Raji (cell line): Measurements from ENCODE around the gene WDR38.

Source experiments
- POLR2A ChIP-seq: IDR thresholded peaks from 2 replicates; pipeline ENCODE4 v1.6.1; 2011; ENCODE audit warnings: low read depth, low read length, control low read depth; ENCODE audit not compliant: insufficient read depth

The WDR38 gene

DNA sequence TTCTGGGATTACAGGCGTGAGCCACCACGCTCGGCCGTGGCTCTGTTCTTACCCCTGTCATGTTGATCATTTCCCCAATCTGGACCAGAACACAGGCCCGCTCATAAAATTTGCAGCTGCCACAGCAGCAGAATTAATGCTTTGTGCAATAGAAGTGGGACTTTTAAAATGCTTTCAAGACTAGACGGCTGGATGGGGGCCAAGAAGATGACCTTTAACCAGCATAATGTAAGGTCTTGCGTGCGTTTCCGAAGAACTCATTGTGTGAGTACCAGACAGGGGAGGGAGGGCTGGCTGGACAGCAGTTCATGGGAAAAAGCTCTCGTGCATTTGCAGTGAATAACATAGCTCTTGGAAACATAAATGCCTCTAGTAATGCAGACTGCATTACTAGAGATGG lies 3.5 kb upstream of the WDR38 start:
- TF ChIP-seq POLR2A, result no peak

DNA sequence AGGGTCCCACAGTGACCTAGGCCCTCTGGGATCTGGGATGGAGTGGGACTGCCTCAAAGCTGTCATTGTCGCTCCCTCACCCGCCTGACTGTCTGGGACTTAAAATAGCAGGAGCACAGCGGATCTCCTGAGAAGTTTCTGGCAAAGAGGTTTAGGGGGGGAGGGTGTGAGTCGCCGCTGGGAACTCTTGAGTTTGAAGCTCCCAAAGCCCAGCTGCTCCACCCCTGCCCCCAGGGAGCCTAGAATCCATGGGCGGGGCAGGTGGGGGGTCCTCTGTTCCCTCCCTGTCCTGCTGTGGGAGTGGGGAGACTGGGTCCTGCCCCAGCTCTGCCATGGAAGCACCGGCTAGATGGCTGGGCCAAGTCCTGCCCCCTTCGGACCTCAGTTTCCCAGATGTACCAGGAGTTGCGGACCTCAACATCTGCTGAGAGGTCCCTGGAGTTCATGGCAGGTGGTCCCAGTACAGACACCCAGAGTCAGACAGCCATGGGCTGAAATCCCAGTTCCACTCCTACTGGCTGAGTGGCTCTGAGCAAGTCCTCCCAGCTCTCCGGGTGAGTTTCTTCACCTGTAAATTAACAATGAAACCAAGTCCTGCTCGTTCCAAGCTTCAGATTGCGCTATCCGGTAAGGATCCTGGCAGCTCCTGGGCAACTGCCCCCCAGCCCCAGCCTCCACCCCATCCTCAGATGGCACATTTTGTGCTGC lies 985 bp upstream of the WDR38 start:
- TF ChIP-seq POLR2A, result no peak

DNA sequence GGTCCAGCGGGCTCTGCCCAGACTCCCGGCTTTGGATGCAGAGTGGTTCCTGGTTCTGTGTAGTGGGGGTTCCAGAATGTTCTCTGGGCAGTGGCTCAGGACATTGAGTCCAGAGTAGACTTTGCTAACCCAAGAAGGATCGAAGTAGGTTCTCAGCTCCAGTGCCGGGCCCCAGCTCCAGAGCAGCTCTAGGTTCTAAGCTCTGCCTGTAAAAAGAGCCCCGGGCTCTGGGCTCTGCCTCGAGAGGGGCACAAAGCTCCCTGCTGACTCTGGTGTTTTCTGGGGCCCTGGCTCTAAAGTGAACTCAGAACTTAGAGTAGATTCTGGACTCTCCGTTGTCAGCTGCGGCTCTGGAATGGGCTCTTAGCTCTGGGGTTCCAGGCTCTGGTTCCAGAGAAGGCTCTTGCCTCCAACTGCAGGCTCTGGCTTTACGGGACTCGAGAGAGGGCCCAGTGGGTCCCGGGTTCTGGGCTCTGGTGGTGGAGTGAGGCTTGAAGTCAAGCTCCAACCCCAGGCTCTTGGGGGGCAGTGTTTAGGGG lies 414 bp downstream of the WDR38 start:
- TF ChIP-seq POLR2A, result no peak

DNA sequence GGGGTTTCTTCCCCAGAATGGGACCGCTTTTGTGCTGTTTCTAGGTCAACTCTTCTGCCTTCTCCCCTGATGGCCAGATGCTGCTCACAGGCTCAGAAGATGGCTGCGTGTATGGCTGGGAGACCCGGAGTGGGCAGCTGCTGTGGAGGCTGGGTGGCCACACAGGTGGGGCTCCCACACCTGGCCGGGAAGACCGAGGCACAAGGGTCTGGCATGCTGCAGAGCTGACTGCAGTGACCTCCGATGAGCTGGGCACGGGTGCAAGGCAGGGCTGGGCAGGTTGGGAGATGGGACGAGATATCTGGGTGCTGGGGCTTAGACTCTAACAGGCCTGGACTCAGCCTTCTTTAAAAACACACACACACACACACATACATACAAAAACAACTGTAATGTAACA lies 901 bp downstream of the WDR38 start:
- TF ChIP-seq POLR2A, result no peak

DNA sequence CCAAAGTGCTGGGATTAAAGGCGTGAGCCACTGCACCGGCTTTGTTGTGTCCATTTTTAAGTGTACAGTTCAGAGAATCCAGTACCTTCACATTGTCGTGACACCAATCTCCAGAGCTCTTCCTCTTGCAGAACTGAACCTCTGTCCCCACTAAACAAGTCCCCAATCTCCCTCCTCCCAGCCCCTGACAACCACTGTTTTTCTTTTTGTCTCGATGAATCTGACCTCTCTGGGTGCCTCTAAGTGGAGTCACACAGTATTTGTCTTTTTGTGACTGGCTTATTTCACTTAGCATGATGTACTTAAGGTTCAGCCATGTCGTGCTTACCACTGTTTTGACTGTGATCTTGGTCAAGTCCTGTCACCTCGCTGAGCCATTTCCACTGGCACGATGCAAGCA lies 1.6 kb downstream of the WDR38 start:
- TF ChIP-seq POLR2A, result no peak

DNA sequence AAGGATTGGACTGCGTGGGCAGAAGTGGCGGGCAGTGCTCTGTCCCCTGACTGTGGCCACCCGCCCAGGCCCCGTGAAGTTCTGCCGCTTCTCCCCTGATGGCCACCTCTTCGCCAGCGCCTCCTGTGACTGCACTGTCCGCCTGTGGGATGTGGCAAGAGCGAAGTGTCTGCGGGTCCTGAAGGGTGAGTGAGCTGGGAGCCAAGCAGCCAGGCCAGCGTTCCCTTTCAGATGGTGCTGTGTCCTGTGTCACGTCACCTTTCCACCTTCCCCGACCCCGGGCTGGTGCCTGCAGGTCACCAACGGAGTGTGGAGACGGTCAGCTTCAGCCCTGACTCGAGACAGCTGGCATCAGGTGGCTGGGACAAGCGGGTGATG lies 2.3 kb downstream of the WDR38 start:
- no peak for TF ChIP-seq POLR2A

DNA sequence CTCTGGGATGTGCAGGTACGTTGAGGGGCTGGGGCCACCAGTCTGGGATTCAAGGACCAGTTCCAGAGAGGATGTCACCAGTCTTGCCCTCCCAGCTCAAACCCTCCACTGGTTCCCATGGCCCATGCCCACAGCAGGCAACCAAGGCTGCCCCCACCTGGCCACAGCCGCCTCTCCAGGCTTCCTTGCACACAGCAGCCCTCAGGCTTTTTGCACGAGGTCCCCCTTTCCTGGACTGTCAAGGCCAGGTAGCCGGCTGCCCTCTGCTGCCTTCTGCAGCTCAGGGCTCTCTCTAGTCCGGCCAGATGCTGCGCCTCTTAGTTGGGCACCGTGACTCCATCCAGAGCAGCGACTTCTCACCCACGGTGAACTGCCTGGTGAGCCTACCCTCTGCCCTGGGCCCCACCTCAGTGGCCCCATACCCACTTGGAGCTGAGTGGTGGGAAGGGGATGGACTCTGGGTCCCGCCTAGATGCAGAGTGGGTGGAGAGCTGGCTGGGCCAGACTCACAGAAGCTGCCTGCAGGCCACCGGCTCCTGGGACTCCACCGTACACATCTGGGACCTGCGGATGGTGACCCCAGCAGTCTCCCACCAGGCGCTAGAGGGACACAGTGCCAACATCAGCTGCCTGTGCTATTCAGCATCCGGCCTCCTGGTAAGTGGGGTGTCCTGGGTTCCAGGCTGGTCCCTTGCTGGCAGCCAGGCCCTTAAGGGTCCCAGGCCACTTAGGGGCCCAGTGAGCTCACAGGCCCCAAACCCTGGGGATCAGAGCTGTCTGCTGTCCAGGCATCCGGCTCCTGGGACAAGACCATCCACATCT lies 2.9 kb downstream of the WDR38 start:
- peak; percentile 32; the same call in 1 of the 2 replicates for TF ChIP-seq POLR2A

DNA sequence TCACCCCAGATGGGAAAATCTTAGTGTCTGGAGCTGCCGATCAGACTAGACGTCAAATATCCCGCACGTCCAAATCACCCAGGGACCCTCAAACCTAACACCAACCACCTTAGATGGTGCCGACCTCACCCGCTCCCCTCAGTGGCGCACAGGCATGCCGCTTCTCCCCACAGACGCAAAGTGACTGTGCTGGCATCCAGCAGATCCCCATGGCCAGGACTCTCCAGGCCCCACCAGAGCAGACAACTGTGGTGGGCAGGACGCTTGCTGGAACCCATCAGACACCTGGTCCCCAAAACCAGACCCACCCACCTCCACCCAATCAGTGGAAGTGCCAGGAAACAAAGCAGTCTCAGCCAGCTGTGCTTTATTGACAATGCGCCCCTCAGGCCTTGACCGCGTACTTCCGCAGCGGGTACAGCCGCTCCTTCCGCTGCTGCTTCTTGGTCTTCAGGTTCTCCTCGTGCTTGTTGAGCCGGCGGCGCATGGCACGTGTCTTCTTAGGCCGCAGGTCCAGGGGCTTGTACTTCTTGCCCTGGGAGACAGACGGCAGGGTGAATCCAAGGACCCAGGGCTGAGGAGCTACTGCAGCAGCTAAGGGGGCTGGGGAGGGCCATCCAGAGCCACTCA lies 4.4 kb downstream of the WDR38 start:
- no peak for TF ChIP-seq POLR2A

DNA sequence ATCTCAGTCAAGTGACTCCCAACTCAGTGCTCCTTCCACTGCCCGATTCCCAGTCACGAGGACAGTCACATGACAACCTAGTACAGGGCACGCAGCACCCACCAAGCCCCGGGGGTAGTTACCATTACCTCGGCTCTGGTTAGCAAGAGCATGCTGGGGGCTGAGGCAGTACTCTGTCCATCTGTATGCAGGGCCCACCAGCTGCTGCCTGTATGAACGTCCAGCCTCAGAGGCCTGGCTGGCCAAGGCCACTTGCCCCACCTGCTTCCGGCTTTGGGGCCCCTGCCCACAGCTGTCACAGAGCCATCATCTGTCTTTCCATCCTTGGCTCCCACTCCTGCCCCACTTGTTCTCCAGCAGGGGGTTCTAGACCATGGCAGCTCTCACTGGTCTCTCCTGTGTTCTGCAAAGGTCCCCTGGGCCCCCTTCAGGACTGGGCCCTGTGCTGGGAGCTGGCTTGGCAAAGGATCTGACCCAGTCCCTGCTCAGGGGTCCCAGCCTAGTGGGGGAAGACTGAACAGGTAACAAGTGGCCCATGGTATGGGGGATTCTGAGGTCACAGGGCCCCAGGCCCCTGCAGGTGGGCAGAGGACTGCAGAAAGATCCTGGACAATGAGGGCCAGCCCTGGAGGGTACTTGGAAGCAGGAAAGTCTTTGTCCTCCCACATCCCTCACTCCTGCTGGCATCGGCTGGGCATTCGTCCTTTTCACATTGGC lies 5.2 kb downstream of the WDR38 start:
- no peak for TF ChIP-seq POLR2A

DNA sequence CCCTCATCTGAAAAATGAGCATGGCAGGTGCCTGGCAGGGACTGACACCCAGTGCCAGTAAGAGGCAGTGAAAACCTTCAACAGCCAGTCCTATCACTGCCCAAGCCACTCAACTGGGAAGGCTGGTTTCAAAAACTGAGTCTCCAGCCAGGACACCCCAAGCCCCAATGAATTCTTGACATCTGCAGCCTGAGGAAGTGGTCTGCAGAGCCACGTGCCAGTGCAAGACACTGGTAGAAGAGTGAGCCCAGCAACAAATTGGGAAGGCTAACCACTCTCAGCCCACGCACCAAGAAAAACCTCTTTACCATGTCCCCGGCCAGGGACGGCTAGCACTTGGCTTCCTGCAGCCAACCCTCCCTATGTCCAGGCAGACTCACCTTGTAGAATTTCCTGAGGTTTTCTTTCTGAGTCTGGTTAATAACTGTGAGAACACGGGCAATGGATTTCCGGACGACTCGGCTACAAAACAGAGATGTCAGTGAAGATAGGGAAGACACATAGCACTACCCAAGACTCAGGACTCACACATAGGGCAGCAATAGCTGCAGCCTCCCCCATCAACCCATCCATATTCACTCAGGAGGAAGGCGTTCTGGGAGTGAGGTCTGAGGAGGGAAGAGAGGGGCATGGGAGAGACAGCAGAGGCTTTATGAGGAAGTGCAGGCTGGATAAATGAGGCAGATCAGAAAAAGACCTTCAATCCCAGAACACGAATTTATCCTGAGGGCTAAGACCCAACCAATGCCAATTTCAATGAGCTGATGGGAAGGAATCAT lies 6.7 kb downstream of the WDR38 start:
- no peak for TF ChIP-seq POLR2A

DNA sequence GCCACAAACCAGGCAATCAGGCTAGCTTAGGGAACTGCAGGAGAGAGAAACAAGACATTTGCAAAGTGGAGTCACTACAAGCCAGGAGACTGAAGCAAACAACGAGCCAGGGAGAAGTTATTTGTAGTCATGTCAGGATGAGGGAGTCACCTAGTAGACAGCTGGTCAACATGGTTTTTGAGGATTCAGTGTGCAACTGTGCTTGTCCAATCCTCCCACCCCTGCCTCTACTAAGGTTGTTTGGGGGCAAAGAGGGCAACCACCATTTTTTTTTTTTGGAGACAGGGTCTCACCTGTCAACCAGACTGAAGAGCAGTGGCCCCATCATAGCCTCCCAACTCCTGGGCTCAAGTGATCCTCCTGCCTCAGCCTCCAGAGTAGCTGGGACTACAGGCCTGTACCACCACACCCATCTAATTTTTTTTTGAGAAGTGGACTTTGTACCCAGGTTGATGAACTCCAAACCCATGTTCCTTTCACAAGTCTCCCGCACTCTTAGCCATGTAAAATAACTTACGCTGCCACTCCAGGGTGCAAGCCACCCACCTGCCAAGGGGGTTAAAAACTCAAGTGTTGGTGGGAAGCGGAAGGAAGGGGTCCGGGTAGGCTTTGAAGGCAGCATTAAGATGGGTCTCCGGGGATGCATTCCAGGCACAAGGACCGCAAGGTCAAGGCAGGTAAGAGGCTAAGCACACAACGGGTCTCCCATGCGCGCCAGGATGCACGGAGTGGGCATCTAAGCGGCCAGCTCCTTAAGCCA lies 7.5 kb downstream of the WDR38 start:
- no peak for TF ChIP-seq POLR2A

DNA sequence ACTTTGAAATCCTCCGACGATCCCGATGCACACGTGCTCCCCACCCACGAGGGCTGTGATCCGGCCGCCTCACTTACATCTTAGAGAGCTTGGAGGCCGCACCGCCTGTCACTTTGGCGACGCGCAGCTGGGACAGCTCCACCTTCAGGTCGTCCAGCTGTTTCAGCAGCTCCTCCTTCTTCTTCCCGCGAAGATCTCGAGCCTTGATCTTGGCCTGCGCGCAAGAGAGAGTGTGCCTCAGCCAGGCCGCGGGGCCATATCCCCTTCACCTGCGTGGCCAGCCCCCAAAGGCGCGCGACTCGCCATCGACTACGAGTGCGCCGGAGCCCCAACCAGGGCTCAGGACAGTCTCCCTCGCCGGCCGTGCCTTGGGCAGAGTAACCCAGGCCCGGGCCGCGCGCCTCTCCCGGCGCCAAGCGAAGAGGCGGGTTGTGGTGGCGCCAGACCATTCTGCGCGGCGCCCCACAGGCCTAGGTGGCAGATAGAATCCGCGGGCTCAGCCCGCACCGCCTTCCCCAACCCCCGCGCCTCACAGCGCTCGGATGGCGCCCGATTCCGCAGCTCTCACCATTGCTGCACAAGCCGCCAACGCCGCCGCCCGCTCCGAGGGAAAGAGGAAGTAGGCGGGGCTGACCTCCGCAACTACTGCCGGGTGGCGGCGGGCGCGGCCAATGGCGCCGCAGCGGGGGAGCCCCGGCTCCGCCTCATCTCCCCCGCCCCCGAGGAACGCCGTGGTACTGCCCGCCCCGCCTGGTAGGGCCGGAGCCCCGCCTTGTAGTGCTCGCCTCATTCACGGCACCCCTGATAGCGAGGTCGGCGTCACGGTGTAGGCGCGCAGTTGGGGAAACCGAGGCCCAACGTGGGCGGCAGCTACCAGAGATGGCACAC lies 8.3 kb downstream of the WDR38 start, which contains the start of the genes ARPC5L and RPL35:
TSS of gene ARPC5L (plus strand) at position 789 of the 888 bp plus-strand sequence. CDS start 7,161 bp downstream, outside the sequence.
TSS of gene RPL35 (minus strand) at position 616 of the 888 bp plus-strand sequence. CDS start at position 571, 45 bp downstream.
- TF ChIP-seq POLR2A, result peak; percentile 96
